Activated CD8-positive, alpha-beta memory T cell treated with anti-CD3 and anti-CD28 coated beads, Interleukin-2, amount 50 U/mL, for 24 hours (primary cell): Measurements from ENCODE around the gene RNF175.

Experiments
- DNase-seq: peaks from one replicate; pipeline ENCODE4 v3.0.0-alpha.2; 2020; ENCODE audit errors: extremely low read depth

The RNF175 gene

GRCh38 chr4:153759407-153760316 is at the start of gene RNF175:
Gene RNF175, minus strand, starts transcription at chr4:153760024. Its CDS starts 162 bp downstream, at chr4:153759862.
- no peak for DNase-seq

DNA sequence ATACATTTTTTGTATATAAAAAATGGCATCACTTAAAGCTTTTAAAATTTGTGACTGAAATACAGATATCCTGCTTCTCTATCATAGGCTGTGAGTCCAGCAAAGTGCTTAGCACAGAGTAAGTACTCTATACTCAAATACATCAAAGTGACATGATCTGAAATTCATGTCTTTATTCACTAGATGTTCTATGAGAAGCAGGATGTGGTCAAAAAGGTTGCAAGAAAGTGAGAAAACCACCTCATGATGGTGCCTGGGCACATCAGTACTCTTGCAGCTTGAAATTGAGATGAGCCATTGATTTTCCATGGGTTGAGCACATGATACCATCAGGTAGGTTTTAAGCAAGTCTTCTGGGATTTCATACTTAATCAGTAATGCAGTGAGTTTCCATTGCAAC is 49.5 kb upstream of the RNF175 start:
- DNase-seq = no peak

DNA sequence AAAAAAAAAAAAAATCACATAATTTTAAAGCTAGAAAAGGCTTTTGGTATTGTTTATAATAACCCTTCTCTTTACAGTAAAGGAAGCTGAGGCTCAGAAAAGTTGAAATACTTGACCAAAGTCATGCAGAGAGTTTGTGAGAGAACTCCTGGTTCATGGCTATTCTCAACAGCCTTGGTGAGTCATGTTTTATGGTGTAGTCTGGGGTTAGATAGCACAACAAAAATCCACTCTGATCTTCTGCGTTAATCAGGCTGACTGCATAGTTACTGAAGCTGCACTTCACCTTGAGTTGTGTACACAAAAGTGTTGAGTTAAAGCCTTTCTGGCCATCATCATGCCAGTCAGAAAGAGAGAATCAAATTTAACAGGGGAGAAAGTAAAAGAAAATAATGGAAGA is 48.4 kb upstream of the RNF175 start:
- DNase-seq = no peak

GRCh38 chr4:153806073-153806472 is 46.2 kb upstream of the RNF175 start:
- no peak for DNase-seq

DNA sequence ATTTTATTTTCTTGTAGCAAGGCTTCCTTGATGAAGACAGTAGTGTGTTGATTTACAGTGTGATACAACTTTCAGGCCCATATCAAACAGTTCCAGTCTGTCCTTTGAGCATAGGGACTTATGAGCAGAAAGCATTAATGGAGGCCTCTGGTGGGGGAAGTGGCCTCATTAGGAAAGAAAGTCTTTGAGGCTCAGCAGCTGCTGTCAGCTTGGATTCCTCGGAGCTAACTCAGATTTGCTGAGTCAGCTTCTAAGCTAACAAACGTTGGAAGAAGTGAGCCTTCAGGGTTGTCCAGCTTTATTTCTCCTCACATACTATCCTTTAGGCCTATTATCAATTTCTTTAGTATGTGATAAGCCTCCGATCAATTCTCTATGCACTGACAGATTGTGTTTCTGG is 44.9 kb upstream of the RNF175 start:
- DNase-seq = no peak

GRCh38 chr4:153799694-153800074 is 39.9 kb upstream of the RNF175 start:
- DNase-seq = no peak

DNA sequence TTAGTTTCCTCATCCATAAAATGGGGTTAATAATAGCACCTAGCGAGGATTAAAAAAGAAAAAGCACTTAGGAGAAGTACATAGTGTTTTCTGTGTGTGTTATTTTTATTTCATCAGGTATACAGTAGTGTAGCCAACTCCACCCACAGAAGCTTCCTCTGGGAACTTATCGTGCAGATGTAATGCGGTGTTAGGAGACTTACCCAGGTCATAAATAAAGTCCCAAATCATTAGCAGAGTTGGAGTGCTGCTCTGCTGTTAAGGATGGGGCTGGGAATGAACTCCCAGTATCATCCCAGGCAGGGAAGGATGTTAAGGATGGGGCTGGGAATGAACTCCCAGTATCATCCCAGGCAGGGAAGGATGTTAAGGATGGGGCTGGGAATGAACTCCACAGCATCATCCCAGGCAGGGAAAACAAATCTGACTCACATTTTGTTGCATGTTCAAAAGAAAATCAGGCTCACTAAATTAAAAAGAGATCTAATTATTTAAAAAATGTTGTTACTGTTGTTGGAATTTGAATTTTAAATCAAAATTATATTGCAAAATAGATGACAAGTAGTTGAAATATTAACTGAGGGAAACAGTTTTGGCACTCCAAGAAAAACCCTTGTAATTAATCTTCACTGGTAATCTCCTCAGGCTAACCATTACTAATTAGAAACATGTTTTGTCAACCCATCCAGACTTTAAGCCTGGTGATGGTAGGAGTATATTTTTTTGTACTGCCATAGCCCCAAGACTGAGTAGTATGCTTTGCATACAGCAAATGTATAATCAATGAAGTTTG is 39.3 kb upstream of the RNF175 start:
- no peak for DNase-seq

DNA sequence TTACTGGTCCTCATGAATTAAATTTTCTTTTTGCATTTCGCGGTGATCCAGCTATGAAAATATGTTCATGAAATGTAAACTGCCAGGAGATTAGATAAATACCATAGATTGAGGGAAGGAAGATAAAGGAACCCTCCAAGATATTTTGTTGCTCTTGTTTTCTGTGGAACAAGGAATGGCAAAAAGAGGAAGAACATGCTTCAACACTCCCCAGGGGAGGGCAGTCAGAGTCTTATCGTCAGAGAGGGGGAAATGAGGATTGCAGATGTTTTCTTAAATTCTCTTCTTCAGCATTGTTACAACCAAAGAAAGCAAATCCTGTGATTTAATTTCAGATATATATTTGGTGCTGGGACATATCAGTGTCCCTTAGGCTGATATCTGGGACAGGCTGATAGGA is 38.6 kb upstream of the RNF175 start:
- no peak for DNase-seq

DNA sequence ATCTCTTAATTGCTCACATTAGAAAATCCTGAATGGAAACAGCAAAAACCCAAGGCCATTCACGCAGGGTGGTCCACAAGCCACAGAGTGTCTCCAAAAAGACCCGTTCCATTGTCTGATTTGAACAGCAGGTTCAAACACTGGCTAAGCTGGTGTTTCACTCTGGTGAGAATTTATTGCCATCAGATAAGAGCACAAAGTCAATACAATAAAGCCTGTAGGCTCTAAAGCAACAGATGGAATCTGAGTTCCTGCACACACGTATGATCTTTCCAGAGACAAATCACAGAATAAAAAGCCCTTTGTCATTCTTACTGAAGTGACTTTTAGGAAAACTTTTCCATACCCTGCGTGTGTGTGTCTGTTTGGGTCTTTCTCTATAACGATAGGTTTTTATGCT is 34.2 kb upstream of the RNF175 start:
- no peak for DNase-seq

- no peak for DNase-seq
Measured at GRCh38 chr4:153792618-153793247, 32.9 kb upstream of the RNF175 start.

DNA sequence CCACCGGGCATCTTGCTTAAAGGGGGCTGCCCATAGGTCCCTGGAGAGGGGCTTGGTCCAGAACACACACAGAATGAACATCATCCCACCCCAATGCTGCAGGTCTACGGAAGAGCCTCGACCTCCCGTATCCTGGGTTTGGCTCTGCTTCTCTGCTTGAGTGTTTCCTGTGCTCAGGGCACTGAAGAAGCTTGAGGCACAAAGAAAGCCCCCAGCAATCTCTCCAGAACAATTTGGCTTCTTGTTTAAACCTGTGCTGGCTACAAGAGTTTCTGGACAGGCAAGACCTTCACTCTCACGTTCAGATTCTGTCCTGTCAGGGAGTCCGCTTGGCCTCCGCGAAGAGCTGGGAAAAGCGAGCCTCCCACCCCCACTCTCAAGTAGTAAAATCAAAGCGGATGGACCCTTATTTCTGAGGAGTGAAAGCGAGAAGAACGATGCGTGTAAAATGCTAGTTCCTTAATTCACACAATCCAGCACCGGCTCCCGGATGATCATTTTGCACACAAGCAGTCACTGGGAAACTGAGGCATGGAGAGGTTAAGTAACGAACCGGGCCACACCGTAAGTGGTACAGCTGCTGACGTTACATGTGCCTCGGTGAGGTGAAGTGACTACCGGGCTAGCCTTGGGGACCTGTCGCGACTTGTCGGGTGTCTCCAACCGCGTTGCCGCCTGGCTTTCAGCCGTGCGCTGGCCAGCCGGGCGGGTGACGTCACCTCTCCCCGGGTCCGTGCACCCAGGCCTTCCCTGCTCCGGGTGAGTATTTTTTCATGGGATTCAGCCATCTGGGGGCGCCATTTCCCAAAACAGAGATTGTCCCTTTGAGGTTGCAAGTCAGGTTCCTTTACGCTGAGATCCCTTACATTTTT is 32.2 kb upstream of the RNF175 start:
- no peak for DNase-seq

GRCh38 chr4:153790962-153791551 is 31.2 kb upstream of the RNF175 start:
- no peak for DNase-seq

DNA sequence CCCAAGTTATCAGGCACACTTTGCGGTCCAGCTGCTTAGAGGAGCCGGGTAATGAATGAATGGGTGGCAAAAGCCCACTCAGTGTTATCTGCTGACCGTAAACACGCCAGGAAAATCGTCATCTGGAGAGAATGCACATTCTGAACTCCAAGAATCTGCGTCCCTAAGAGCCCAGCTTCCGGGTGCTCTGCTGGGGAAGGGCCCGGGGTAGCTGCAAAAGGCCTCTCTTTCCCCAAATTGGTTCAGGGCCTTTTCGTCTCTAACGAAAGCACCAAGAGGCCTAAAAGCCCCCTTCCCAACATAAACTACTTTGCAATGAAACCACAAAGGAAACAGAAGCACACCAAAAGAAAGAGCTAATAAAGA is 30.7 kb upstream of the RNF175 start:
- no peak for DNase-seq

DNA sequence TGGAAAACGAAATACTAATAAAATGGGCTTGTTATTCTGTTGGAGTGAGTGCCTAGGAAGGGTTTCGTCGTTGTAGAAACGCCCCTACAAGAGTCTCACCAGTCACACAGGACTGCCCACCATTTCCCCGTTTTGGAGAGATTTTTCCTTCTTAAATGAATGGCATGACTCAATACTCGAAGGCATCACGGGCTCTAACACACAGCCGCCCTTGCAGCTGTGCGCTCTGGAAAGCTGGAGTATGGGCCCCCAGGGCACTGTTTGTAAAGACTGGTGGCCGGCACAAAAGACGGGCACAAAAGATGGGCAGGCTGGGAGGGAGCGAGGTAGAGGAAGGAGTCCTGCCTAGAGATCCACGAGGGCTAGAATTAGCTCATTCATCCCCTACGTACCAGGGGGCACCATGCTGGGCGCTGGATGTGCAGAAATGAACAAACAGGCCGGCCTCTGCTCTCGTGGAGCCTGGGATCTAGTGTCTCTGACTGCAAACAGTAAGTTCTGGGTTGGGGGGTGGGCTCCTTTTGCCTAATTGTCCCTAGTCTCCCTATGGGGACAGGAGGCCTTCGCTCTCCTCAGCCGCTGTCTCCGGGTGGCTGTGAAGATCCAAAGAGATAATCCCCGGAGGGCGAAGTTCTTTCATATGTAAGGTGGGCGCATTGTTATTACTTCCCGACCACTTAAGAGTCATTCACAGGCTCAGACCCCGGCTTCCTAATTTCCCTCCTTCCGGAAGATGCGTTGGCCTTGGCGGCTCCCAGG is 30.1 kb upstream of the RNF175 start:
- no peak for DNase-seq

DNA sequence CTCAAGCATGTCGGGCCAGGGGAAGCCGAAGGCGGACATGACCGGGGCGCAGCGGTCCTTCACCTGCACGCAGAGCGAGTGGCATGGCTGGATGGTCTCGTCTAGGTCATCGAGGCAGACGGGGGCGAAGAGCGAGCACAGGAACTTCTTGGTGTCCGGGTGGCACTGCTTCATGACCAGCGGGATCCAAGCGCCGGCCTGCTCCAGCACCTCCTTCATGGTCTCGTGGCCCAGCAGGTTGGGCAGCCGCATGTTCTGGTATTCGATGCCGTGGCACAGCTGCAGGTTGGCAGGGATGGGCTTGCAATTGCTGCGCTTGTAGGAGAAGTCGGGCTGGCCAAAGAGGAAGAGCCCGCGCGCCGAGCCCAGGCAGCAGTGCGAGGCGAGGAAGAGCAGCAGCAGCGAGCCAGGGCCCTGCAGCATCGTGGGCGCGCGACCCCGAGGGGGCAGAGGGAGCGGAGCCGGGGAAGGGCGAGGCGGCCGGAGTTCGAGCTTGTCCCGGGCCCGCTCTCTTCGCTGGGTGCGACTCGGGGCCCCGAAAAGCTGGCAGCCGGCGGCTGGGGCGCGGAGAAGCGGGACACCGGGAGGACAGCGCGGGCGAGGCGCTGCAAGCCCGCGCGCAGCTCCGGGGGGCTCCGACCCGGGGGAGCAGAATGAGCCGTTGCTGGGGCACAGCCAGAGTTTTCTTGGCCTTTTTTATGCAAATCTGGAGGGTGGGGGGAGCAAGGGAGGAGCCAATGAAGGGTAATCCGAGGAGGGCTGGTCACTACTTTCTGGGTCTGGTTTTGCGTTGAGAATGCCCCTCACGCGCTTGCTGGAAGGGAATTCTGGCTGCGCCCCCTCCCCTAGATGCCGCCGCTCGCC is 28.8 kb upstream of the RNF175 start, which contains the start of gene SFRP2:
TSS of gene SFRP2 (minus strand) at position 671 of the 864 bp plus-strand sequence. CDS start at position 423, 248 bp downstream.
- no peak for DNase-seq

GRCh38 chr4:153788051-153788412 is 28.2 kb upstream of the RNF175 start:
- DNase-seq = no peak

DNA sequence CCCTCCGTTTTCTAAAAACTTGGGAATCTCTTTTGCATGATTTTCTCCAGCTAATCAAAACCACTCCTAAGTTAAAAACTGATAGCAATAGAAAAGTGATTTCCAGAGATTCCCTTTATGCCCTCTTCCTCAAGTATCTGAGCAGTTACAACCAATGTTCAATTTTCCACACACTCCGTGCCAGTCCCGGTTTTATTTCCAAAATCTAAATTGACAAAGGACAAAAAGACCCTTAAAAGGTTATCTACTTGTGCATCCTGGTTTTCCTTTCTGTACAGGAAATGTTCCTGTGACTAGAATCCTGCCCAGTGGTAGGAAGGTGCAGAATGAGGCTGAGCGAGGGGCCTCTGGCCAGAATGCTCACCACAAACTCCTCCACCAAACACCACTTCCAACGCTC is 27.8 kb upstream of the RNF175 start:
- no peak for DNase-seq

DNA sequence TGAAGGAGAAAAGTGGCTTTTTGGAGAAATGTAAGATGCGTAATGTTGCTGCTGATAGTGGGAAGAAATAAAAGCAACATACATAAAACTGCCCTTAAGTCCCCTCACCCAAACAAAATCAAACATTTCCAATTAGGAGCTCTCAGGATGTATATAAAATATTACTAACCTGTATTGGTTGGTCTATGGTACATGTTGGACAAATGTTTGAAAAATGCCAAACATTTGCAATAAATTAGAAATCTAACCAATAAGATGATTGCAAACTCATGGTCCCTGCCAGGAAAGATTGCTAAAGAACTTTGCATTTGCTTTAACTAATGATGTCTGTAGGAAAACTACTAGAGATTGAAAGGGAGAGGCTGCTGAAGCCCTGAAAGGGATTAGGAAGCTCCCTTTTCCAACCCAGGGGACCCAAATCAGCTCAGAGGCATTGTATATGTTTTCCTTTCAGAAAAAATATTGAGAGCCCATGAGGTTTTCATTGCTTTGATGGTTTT is 27.3 kb upstream of the RNF175 start:
- no peak for DNase-seq
